PFSK-1 (cell line): ENCODE measurements around the gene NFE2L2.

Experiments
- SIN3A ChIP-seq: IDR thresholded peaks from 2 replicates; pipeline ENCODE4 v1.6.1; 2012; ENCODE audit warnings: mild to moderate bottlenecking, low read length, moderate library complexity, borderline replicate concordance; ENCODE audit not compliant: insufficient read depth
- TAF1 ChIP-seq: IDR thresholded peaks from 2 replicates; pipeline ENCODE4 v1.6.1; 2012; ENCODE audit warnings: low read length, control low read depth, borderline replicate concordance; ENCODE audit not compliant: insufficient read depth

DNA sequence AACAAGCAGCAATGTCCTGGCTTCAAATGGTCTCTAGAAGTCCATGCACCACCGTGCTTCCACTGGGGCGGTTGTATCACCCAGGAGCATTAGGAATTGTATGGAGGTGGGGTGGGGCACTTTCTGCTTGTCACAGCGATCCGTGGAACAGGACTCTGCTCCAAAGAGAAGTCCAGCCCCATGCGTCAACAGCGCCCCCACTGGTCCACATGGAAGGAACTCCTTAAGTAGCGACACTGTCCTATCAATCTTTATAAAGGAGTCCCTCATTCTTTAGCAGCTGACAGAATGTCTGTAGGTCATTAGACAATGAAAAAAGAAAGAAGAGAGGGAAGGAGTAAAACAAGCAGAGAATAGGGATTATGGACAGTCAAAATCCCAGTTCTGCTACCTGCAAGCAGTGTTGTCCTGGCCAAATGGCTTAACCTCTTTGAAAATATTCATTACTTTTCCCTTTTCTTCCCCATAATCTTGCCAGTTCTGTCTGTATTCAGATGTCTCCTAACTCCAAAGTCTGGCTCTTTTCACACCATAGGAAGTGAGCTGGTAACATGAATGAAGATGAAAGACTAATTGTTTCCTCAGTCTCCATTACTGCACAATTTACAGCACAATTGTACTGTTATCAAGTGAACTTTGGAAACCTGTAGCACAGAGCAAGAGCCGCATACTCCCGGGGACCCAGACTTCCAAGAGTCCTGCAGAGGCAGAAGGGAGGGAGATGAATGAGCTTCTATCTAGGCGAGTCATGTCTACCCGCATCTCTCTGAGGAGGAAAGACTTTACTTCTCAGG, 9.9 kb downstream of the NFE2L2 start:
- no peak for TF ChIP-seq TAF1
- TF ChIP-seq SIN3A = no peak
